Activated naive CD8-positive, alpha-beta T cell treated with anti-CD3 and anti-CD28 coated beads for 36 hours (primary cell): Measurements from ENCODE around the gene WNT7A. TPM values are rescaled to one million over a fixed set of nuclear protein-coding genes. Genes with fewer than 3 reads are reported as not detected.

ENCODE experiments used
- DNase-seq: peaks from one replicate; pipeline ENCODE4 v3.0.0; 2021
- H3K27ac Mint-ChIP-seq: one replicate; pipeline ENCODE4 v1.8.0; 2022; ENCODE audit warnings: mild to moderate bottlenecking, moderate library complexity, mixed read lengths
- H3K27me3 Mint-ChIP-seq: one replicate; pipeline ENCODE4 v1.8.0; 2022; ENCODE audit warnings: mild to moderate bottlenecking, mixed read lengths
- H3K36me3 Mint-ChIP-seq: one replicate; pipeline ENCODE4 v1.8.0; 2021; ENCODE audit warnings: mild to moderate bottlenecking, mixed read lengths
- H3K4me1 Mint-ChIP-seq: one replicate; pipeline ENCODE4 v1.8.0; 2021; ENCODE audit warnings: mixed read lengths
- H3K4me3 Mint-ChIP-seq: one replicate; pipeline ENCODE4 v1.8.0; 2022; ENCODE audit warnings: mild to moderate bottlenecking, moderate library complexity, mixed read lengths
- H3K9me3 Mint-ChIP-seq: one replicate; pipeline ENCODE4 v1.8.0; 2022; ENCODE audit warnings: mixed read lengths
- total RNA-seq, 2 experiments: library from RNA; stranded (reverse); gene quantifications; one replicate each; pipeline ENCODE4 v1.2.3, GENCODE V29; 2021

WNT7A gene
- total RNA-seq, 2 experiments from 2014 or later: 0.20 TPM; not detected in 1

DNA sequence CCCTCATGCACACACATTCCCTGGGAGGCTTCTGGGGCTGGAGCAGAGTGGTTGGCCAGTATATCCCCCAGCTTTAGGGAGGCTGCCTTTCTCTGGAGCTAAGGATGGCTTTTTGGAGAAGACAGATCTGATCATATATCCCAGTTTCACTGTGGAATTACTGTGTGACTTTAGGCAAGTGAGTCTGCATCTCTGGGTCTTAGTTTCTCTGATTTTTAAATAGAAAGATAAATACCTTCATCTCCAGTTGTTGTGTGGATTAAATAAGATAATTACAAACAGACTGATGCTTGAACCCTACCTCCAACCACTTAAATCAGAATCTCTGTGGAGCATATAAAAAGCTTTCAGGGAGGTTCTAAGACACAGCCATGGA, 11.1 kb upstream of the WNT7A start:
- no peak overlapping the region for H3K4me3 Mint-ChIP-seq
- peaks cover 4% of the 10 kb centered on the region for H3K36me3 Mint-ChIP-seq
- H3K27me3 Mint-ChIP-seq: no peaks in the 10 kb centered on the region
- peaks cover 18% of the 10 kb centered on the region for H3K4me1 Mint-ChIP-seq
- peaks cover 9% of the 10 kb centered on the region for H3K9me3 Mint-ChIP-seq
- no peak for DNase-seq
- peak overlapping the region; percentile 67 for H3K27ac Mint-ChIP-seq

DNA sequence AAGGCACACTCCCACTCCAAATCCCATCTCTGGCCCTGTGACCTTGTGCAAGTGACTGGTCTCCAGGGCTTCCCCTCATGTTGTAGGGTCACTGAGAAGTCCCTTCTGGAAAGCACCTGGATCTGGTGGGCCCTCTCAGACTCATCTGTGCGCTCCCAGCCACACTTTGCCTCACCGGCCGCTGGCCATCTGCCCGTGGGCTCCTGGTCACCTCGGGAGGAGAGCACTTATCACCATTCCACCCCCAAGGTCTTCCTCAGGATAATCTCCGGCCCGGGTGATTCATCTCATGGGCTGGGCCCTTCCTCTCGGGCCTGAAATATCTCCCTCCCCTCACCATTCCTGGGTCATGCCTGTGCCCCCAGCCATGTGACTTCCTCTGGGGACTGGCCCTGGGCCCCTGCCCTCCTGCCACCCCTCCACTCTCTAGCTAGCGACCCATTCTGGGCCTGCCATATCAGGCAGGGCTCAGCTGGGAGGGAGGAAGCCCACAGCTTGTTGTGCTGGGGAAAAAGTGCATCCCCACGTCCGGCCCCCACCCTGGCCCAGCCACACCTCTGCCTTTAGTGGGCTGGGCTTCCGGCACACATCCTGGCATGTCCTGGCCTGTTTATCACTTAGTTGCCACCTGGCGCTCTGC, 10.6 kb upstream of the WNT7A start:
- no peaks in the 10 kb centered on the region for H3K27me3 Mint-ChIP-seq
- peaks cover 18% of the 10 kb centered on the region for H3K4me1 Mint-ChIP-seq
- peak; percentile 45 for DNase-seq
- peaks cover 4% of the 10 kb centered on the region for H3K36me3 Mint-ChIP-seq
- no peak overlapping the region for H3K4me3 Mint-ChIP-seq
- peak overlapping the region; percentile 67 for H3K27ac Mint-ChIP-seq
- peaks cover 9% of the 10 kb centered on the region for H3K9me3 Mint-ChIP-seq

GRCh38 chr3:13888576-13888975, 8.7 kb upstream of the WNT7A start:
- H3K36me3 Mint-ChIP-seq: peaks cover 3% of the 10 kb centered on the region
- DNase-seq: no peak
- no peak overlapping the region for H3K4me3 Mint-ChIP-seq

DNA sequence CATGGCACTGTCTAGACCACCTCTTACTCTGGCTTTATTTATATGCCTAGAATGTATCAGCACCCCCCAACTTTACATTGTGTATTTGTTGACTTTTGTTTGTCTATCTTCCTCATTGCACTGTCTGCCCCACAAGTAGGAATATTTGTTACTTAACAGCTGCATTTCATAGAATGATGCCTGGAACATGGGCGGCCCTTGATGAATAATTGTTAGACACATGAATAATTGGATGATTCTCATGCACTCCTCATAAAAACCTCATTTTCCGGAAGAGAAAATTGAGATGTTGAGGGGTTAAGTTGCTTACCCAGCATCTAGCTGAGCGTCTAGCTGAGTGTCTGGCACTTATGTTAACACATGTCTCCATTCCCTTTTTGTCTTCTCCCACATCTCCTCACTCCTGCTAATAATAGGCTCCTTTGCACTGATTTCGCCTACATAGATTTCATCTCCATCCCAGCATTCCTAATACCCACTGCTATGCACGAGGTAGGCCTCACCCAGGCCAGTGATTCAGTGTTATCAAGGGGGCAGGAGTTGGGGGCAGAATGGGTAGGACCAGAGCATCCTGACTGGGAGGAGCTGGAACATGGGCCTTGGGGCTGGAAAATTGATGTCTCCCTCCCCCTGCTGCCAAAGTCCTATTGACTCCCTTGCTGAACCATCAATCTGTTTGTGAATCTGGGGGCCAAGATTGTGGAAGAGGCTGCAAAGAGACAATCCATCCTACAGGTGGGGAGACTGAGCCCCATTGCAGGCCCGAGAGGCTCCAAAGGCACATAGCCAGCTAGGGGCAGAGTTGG, 7.8 kb upstream of the WNT7A start:
- Mint-ChIP-seq H3K27ac (no peak overlapping the region), H3K27me3 (no peaks in the 10 kb centered on the region), H3K9me3 (peaks cover 4% of the 10 kb centered on the region), H3K4me3 (no peak overlapping the region), H3K4me1 (peaks cover 16% of the 10 kb centered on the region), H3K36me3 (peaks cover 3% of the 10 kb centered on the region)
- DNase-seq: no peak

More at GRCh38 chr3:13888576-13888975, 8.7 kb upstream of the WNT7A start:
- H3K27ac Mint-ChIP-seq: no peak overlapping the region
- H3K27me3 Mint-ChIP-seq: no peaks in the 10 kb centered on the region
- H3K4me1 Mint-ChIP-seq: peaks cover 16% of the 10 kb centered on the region
- peaks cover 5% of the 10 kb centered on the region for H3K9me3 Mint-ChIP-seq

DNA sequence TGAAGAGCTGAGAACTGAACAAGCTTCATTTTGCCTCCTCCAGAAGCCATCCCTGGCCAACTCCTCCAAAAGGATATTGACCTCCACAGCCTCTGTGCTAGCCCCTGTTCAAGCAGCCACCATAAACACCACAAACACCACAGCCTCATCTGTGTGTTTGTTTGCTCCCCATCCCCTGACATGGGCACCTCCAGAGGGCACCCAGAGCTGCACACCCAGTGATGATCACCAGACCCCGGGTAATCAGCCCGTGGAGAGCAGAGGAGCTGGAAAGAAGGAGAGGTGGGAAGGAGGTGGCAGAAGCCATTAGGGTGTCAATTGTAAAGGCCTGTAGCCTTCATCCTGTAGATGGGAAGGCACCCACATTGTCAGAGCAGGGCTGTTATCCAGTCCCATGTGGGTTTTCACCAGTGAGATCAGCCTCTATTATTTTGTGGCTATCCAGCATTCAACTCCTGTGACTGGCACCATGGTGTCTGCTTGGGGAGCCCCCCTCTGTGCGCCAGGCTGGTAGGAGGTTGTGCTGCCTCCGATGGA, 6.8 kb upstream of the WNT7A start:
- H3K27ac Mint-ChIP-seq: no peak overlapping the region
- no peak for DNase-seq
- H3K9me3 Mint-ChIP-seq: no peaks in the 10 kb centered on the region
- no peaks in the 10 kb centered on the region for H3K36me3 Mint-ChIP-seq
- peaks cover 2% of the 10 kb centered on the region for H3K27me3 Mint-ChIP-seq
- H3K4me1 Mint-ChIP-seq: peaks cover 13% of the 10 kb centered on the region
- no peak overlapping the region for H3K4me3 Mint-ChIP-seq

DNA sequence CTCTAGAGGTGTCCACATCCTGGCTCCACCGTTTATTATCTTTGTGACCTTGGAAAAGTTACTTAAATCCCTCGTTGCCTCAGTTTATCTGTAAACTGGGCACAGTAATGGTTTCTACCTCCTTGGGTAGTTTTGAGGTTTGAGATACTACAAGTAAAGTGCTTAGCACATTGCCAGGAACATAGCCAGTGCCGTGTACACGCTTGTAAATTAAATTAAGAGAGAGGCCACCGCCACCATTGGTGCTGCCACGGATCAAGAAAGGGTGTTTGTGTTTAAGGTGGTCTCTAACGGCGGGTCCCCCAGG, 5.8 kb upstream of the WNT7A start:
- Mint-ChIP-seq H3K4me3 (no peak overlapping the region), H3K4me1 (peaks cover 3% of the 10 kb centered on the region), H3K9me3 (no peaks in the 10 kb centered on the region), H3K27me3 (peaks cover 10% of the 10 kb centered on the region), H3K27ac (no peak overlapping the region), H3K36me3 (no peaks in the 10 kb centered on the region)
- DNase-seq: no peak

DNA sequence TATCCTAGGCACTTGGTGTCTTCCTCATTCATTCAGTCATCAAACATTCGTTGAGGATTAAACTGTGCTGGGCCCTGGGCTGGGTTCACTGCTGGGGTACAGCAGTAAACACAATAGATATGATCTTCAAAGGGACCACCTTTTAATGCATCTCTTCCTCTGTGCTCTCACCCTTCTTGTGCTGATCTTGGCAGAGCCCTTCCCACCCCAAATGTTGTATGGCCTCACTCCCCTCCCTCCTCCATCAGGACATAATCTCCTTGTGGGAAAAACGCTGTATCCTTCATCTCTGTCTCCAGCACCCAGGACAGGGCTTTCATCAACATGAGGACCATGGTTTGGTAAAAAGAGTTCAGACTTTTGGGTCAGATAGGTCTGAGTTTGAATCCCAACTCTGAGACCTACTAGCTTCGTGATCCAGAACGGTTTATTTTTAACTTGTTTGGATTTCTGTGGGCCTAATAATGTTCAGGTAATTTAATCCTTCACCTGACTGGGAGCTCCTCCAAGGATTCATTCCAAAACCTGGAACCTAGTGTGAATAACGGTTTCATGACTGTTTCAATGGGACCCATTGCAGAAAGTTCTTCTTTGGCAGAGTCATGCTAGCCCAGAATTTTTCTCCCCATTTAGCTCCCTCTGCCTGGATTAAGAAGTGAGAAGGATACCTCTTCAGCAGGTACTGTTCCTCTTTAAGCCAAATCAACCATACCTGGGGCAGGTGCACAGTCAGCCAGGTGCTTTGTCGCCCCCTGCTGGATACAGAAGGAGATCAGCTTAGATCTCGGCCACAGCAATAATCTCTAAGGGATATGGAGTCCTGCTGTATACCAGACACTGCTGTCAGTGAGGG, 5.2 kb upstream of the WNT7A start:
- H3K9me3 Mint-ChIP-seq: no peaks in the 10 kb centered on the region
- peaks cover 10% of the 10 kb centered on the region for H3K27me3 Mint-ChIP-seq
- H3K27ac Mint-ChIP-seq: no peak overlapping the region
- H3K4me3 Mint-ChIP-seq: no peak overlapping the region
- H3K4me1 Mint-ChIP-seq: peaks cover 1% of the 10 kb centered on the region
- no peaks in the 10 kb centered on the region for H3K36me3 Mint-ChIP-seq
- DNase-seq: peak; percentile 59

DNA sequence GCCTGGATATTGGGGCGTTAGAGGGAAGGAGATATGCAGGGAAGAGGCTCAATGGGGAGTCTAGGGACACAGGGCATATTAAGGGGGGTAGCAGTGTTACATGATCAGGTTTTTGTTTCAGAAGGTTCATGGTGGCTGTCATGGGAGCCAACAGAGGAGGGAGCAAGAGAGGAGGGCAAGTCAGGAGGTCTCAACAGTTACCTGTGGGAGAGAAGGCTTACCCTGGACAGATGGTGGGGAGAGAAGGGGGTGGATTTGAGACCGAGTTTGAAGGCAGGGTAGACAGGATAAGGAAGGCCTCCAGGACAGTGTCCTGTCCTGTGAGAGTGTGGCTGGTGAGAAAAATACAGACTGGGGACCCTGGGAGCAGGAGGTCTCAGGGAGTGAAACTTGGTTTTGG, 3.8 kb upstream of the WNT7A start:
- H3K4me3 Mint-ChIP-seq: no peak overlapping the region
- H3K27me3 Mint-ChIP-seq: peaks cover 18% of the 10 kb centered on the region
- H3K9me3 Mint-ChIP-seq: no peaks in the 10 kb centered on the region
- no peak for DNase-seq
- peaks cover 4% of the 10 kb centered on the region for H3K4me1 Mint-ChIP-seq
- no peak overlapping the region for H3K27ac Mint-ChIP-seq
- H3K36me3 Mint-ChIP-seq: no peaks in the 10 kb centered on the region

GRCh38 chr3:13882876-13883275, 3.0 kb upstream of the WNT7A start:
- Mint-ChIP-seq H3K27me3 (peaks cover 24% of the 10 kb centered on the region), H3K4me3 (no peak overlapping the region), H3K4me1 (peaks cover 4% of the 10 kb centered on the region), H3K36me3 (no peaks in the 10 kb centered on the region), H3K9me3 (no peaks in the 10 kb centered on the region), H3K27ac (no peak overlapping the region)
- no peak for DNase-seq

- H3K27ac Mint-ChIP-seq: no peak overlapping the region
- H3K4me1 Mint-ChIP-seq: peaks cover 4% of the 10 kb centered on the region
- peaks cover 24% of the 10 kb centered on the region for H3K27me3 Mint-ChIP-seq
- no peaks in the 10 kb centered on the region for H3K9me3 Mint-ChIP-seq
- no peaks in the 10 kb centered on the region for H3K36me3 Mint-ChIP-seq
- no peak overlapping the region for H3K4me3 Mint-ChIP-seq
- no peak for DNase-seq
Observed at GRCh38 chr3:13881536-13882410, 1.9 kb upstream of the WNT7A start.

DNA sequence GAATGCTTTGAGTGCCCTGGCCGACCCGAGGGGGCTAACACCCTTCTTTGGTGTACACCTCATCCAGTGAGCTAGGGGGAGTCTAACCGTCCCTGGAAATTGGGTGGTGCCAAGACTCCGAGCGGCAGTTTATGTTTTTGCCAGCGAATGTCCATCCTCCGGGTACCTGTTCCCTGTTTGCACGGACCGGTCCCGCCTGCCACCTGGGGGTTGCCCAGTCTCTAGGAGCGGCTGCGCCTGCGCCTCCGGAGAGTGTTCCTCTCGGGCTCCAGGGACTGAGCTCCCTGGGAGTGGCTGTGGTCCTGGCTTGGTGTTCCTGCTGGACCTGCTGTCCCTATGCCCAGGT, 913 bp upstream of the WNT7A start:
- Mint-ChIP-seq H3K4me1 (peaks cover 4% of the 10 kb centered on the region), H3K27ac (no peak overlapping the region), H3K4me3 (no peak overlapping the region), H3K27me3 (peaks cover 24% of the 10 kb centered on the region), H3K9me3 (no peaks in the 10 kb centered on the region), H3K36me3 (no peaks in the 10 kb centered on the region)
- no peak for DNase-seq

GRCh38 chr3:13879102-13879945, 547 bp downstream of the WNT7A start:
- peak overlapping the region; percentile 65 for H3K4me3 Mint-ChIP-seq
- peak; percentile 40 for DNase-seq
- H3K9me3 Mint-ChIP-seq: no peaks in the 10 kb centered on the region
- H3K27me3 Mint-ChIP-seq: peaks cover 24% of the 10 kb centered on the region
- no peak overlapping the region for H3K27ac Mint-ChIP-seq
- no peaks in the 10 kb centered on the region for H3K36me3 Mint-ChIP-seq
- H3K4me1 Mint-ChIP-seq: peaks cover 2% of the 10 kb centered on the region

- no peaks in the 10 kb centered on the region for H3K9me3 Mint-ChIP-seq
- DNase-seq: no peak
- no peaks in the 10 kb centered on the region for H3K36me3 Mint-ChIP-seq
- H3K4me3 Mint-ChIP-seq: peak overlapping the region; percentile 65
- no peak overlapping the region for H3K27ac Mint-ChIP-seq
- H3K27me3 Mint-ChIP-seq: peaks cover 24% of the 10 kb centered on the region
- H3K4me1 Mint-ChIP-seq: peaks cover 2% of the 10 kb centered on the region
Observed at GRCh38 chr3:13878281-13879101, 1.4 kb downstream of the WNT7A start.
